Esophagus mucosa (tissue), 1 donor: Measurements from ENCODE around the gene AHSP. TPM values are rescaled to one million over a fixed set of nuclear protein-coding genes. Genes with fewer than 3 reads are reported as not detected.
"Not testable (repeated sequence)": the region's sequence is repeated elsewhere in the genome, so short reads cannot be mapped to it uniquely, and the experiment has no call there.

Source experiments
- ATAC-seq: fragments of 200-7000 bp; cut with Tn5 transposase; one replicate; pipeline ENCODE4 v1.9.1; 2020
- total RNA-seq: library from RNA; stranded (reverse); gene quantifications from one replicate; pipeline ENCODE4 v1.2.4, GENCODE V29; 2023
- donor health status: DM: yes; HTN: yes; CAD: no.

The AHSP gene
- total RNA-seq, 1 donor from 2014 or later: not detected

- no peak for ATAC-seq
These were observed 26.3 kb upstream of the AHSP start for GRCh38 chr16:31501226-31501965.

- ATAC-seq: no peak
These were observed 25.7 kb upstream of the AHSP start for GRCh38 chr16:31501966-31502348.

GRCh38 chr16:31502981-31503380 lies 24.7 kb upstream of the AHSP start:
- no peak for ATAC-seq

- ATAC-seq: not testable (repeated sequence)
These were observed 24.1 kb upstream of the AHSP start for GRCh38 chr16:31503555-31503954.

GRCh38 chr16:31504159-31504558 lies 23.5 kb upstream of the AHSP start:
- no peak for ATAC-seq

- no peak for ATAC-seq
These were observed 22.2 kb upstream of the AHSP start for GRCh38 chr16:31505483-31505882.

- ATAC-seq: peak; percentile 34
These were observed 20.1 kb upstream of the AHSP start for GRCh38 chr16:31507617-31507928.

- peak; percentile 94 for ATAC-seq
These were observed 19.6 kb upstream of the AHSP start, which contains the start of gene RUSF1 for GRCh38 chr16:31507929-31508705. RUSF1 (minus strand) TSS chr16:31508391; CDS start chr16:31508373, 18 bp downstream.

GRCh38 chr16:31508706-31509195 lies 18.9 kb upstream of the AHSP start:
- ATAC-seq: no peak

- no peak for ATAC-seq
These were observed 14.6 kb upstream of the AHSP start for GRCh38 chr16:31513126-31513525.

GRCh38 chr16:31513884-31514283 lies 13.8 kb upstream of the AHSP start:
- ATAC-seq: no peak

- no peak for ATAC-seq
These were observed 9.8 kb upstream of the AHSP start for GRCh38 chr16:31517800-31518402.

GRCh38 chr16:31519759-31520431 lies 7.8 kb upstream of the AHSP start:
- no peak for ATAC-seq

GRCh38 chr16:31521368-31521767 lies 6.3 kb upstream of the AHSP start:
- ATAC-seq: no peak

GRCh38 chr16:31522071-31522470 lies 5.6 kb upstream of the AHSP start:
- ATAC-seq: no peak

- ATAC-seq: not testable (repeated sequence)
These were observed 3.9 kb upstream of the AHSP start for GRCh38 chr16:31523768-31524167.

GRCh38 chr16:31525113-31525512 lies 2.6 kb upstream of the AHSP start:
- no peak for ATAC-seq

- no peak for ATAC-seq
These were observed 915 bp downstream of the AHSP start for GRCh38 chr16:31528523-31529107.

GRCh38 chr16:31529108-31529936 lies 1.6 kb downstream of the AHSP start:
- no peak for ATAC-seq

GRCh38 chr16:31529937-31530312 lies 2.2 kb downstream of the AHSP start:
- ATAC-seq: no peak

- no peak for ATAC-seq
These were observed 2.7 kb downstream of the AHSP start for GRCh38 chr16:31530405-31530804.

GRCh38 chr16:31531096-31531495 lies 3.4 kb downstream of the AHSP start:
- ATAC-seq: no peak
